Stomach (tissue), 9 donors: ENCODE results near the gene PIKFYVE. TPM values are rescaled to one million over a fixed set of nuclear protein-coding genes. Genes with fewer than 3 reads are reported as not detected.

Experiments used
- DNase-seq, 2 donors: peaks; one replicate each; pipeline versions ENCODE4 v3.0.0 to v3.0.0-alpha.2; 2013 to 2019
- H3K27ac ChIP-seq, 5 donors: fragments of 200-600 bp in 4 of 5; sonication (generic) in 4 of 5; one replicate each; pipeline ENCODE4 v1.5.1; 2013 to 2019; ENCODE audit warnings: mild to moderate bottlenecking in 1 of 5, moderate library complexity in 1 of 5
- H3K27me3 ChIP-seq, 3 donors: fragments of 200-600 bp; sonication (generic); one replicate each; pipeline ENCODE4 v1.5.1; 2017 to 2019; ENCODE audit warnings: mixed run types in 1 of 3
- H3K36me3 ChIP-seq, 4 donors: fragments of 200-600 bp; sonication (generic); 1 replicate in 3 of 4; 2 replicates in 1 of 4; pipeline ENCODE4 v1.5.1; 2016 to 2019
- H3K4me1 ChIP-seq, 4 donors: fragments of 200-600 bp; sonication (generic); one replicate each; pipeline ENCODE4 v1.5.1; 2016 to 2019
- H3K4me3 ChIP-seq, 4 donors: fragments of 200-600 bp; sonication (generic) in 3 of 4; one replicate each; pipeline ENCODE4 v1.5.1; 2016 to 2019; ENCODE audit warnings: mild to moderate bottlenecking in 1 of 4
- H3K9me3 ChIP-seq, 4 donors: fragments of 200-600 bp; sonication (generic); one replicate each; pipeline ENCODE4 v1.5.1; 2016 to 2019
- CTCF ChIP-seq, 7 experiments: fragments of 450-650 bp in 4 of 7; fragments of 200-600 bp in 3 of 7; sonication (generic) in 3 of 7; IDR thresholded peaks; one replicate each; pipeline ENCODE4 v1.5.1; 2016 to 2019; ENCODE audit warnings: antibody characterized with exemption in 7 of 7, control low read depth in 2 of 7, mild to moderate bottlenecking in 1 of 7
- EP300 ChIP-seq: sonication (generic); formaldehyde crosslinking; IDR thresholded peaks from one replicate; pipeline ENCODE4 v1.6.1; 2017; ENCODE audit warnings: antibody characterized with exemption
- POLR2A ChIP-seq, 4 donors: fragments of 450-650 bp; IDR thresholded peaks; one replicate each; pipeline ENCODE4 v1.6.1; 2016; ENCODE audit warnings: antibody characterized with exemption in 4 of 4, control low read depth in 2 of 4, mild to moderate bottlenecking in 1 of 4, moderate library complexity in 1 of 4
- POLR2AphosphoS5 ChIP-seq, 3 donors: sonication (generic); formaldehyde crosslinking; IDR thresholded peaks; one replicate each; pipeline ENCODE4 v1.6.1; 2016; ENCODE audit warnings: antibody characterized with exemption in 3 of 3
- WGBS, 5 donors: extraction: QIAGEN DNeasy Blood & Tissue Kit in 3 of 5; methylation state at CpG; one replicate each; pipeline versions ENCODE4 v1.1.5 to v1.1.7; 2013 to 2018; 5-methylcytosine and 5-hydroxymethylcytosine counted together
- intact Hi-C: fragments of 100-400 bp; cut with DNase I; formaldehyde crosslinking; loops from one replicate; pipeline ENCODE4 v1.15.1; 2023; ENCODE audit warnings: low total_unique reads
- polyA plus RNA-seq, 3 donors: library from polyadenylated mRNA; stranded (reverse); fragments of 200-250 nt; gene quantifications; one replicate each; pipeline ENCODE4 v1.2.3, GENCODE V29; 2013
- total RNA-seq, 5 donors: library from RNA; depleted of rRNA; stranded (reverse); fragments of >200 nt; gene quantifications; one replicate each; pipeline versions ENCODE4 v1.1.0 to v1.2.3, GENCODE V29; 2014 to 2016
- donor health status: healthy with polysubstance abuse.
- donor health status: Bipolar disorder and iron deficiency.
- donor health status: healthy.

PIKFYVE gene
- total and polyA plus RNA-seq, 8 donors, result 3.0 to 42.8 (median 20.3) TPM

DNA sequence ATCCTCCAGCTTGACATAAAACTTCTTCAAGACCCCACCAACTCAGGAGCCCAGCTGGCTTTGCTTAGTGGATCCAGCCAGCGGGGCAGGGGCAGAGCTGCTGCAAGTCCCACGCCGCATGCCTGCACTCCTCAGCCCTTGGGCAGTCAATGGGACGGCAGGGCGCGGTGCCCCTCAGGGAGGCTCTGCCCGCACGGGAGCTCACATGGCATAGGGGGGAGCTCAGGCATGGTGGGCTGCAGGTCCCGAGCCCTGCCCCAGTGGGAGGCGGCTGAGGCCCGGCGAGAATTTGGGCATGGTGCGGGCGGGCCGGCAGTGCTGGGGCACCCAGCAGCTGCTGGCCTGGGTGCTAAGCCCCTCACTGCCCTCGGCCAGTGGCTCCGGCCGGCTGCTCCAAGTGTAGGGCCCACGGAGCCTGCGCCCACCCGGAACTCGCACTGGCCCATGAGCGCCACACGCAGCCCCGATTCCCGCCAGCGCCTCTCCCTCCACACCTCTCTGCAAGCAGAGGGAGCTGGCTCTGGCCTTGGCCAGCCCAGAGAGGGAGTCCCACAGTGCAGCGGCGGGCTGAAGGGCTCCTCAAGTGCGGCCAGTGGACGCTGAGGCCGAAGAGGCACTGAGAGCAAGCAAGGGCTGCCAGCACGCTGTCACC lies 38.3 kb upstream of the PIKFYVE start:
- Histone ChIP-seq H3K4me1 (no peaks in the 10 kb centered on the region), H3K4me3 (no peak overlapping the region), H3K36me3 (no peaks in the 10 kb centered on the region), H3K9me3 (peaks cover 0 to 10% (median 3%) of the 10 kb centered on the region in 4 donors), H3K27me3 (no peaks in the 10 kb centered on the region), H3K27ac (no peak overlapping the region)
- DNase-seq, result no peak
- no peak for TF ChIP-seq EP300
- no peak for TF ChIP-seq POLR2A (IDR thresholded peaks at IDR 0.05)
- TF ChIP-seq CTCF (IDR thresholded peaks at IDR 0.05), result no peak
- 90 to 97% (median 96%) methylated on average over 7 to 33 of the region's 33 CpGs for WGBS, 5 donors
- intact Hi-C loops, result no loop called here

DNA sequence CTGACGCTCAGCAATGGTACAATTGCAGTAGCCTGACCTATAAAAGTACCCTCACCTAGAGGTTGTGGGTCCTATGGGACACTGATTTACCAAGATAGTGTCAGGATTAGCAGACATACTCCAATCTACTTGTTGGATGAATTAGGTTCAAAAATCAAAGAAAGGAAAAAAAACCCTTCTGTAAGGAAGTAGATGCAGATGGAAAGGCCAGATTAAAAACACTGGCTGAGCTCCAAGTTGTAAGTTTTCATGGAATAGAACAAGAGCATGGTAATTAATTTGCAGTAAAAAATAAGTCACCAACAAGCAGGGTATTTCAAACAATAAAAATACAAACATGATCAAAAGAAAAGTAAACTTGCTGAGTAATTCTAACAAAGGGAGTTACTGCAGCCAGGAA lies 37.6 kb upstream of the PIKFYVE start:
- Histone ChIP-seq H3K4me3 (no peak overlapping the region), H3K4me1 (no peaks in the 10 kb centered on the region), H3K9me3 (peaks cover 0 to 10% (median 3%) of the 10 kb centered on the region in 4 donors), H3K27ac (no peak overlapping the region), H3K36me3 (no peaks in the 10 kb centered on the region), H3K27me3 (no peaks in the 10 kb centered on the region)
- intact Hi-C loops, result no loop called here
- 31 to 76% (median 71%) methylated on average over 1 of the region's 1 CpG for WGBS, 5 donors
- TF ChIP-seq EP300 (no peak), CTCF (IDR thresholded peaks at IDR 0.05) (no peak), POLR2A (IDR thresholded peaks at IDR 0.05) (no peak), POLR2AphosphoS5 (IDR thresholded peaks at IDR 0.05) (no peak)
- no peak for DNase-seq

DNA sequence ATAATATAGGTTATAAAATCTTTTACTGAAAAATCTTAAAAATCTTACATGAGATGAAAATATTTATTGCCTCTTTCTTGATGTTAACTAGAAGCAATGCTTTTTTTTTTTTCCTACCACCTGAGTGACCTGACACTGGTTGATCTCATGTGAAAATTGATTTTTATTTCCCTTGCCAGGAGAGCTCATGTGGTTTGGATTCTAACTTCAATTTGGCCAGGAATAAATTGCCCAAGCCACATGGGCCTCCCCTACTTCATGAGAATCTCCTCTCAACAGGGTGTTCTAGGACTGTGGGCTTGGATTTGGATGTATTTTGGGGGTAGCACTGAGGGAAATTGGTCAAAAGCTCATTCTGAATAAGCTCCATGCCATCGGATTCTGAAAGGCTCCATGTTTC lies 31.3 kb upstream of the PIKFYVE start:
- TF ChIP-seq EP300 (no peak), POLR2A (IDR thresholded peaks at IDR 0.05) (no peak), POLR2AphosphoS5 (IDR thresholded peaks at IDR 0.05) (no peak), CTCF (IDR thresholded peaks at IDR 0.05) (no peak)
- WGBS, 5 donors, result 92 to 95% (median 94%) methylated on average over 1 of the region's 1 CpG

DNA sequence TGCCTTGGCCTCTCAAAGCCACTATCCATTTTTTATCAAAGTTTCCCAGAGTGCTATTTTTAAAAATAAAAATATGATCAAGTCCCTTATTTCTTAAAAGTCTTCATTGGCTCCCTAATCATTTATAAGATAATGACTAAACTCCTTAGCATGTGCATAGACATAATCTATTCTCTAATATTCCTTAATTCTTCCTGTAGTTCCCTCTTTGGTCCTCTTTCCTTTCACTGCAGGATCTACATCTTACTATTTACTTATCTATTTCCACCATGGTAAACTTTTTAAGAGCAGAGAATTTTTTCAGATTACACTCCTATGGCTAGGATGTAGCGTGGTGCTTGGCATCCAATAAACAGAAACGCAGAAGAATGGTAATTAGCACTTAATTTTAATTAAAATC lies 30.2 kb upstream of the PIKFYVE start:
- intact Hi-C loops, result no loop called here
- TF ChIP-seq POLR2A (IDR thresholded peaks at IDR 0.05) (no peak), POLR2AphosphoS5 (IDR thresholded peaks at IDR 0.05) (no peak), CTCF (IDR thresholded peaks at IDR 0.05) (no peak), EP300 (no peak)
- no peaks in the 10 kb centered on the region for H3K27me3 ChIP-seq
- WGBS, 5 donors, result 72 to 98% (median 97%) methylated on average over 2 of the region's 2 CpGs
- H3K27ac ChIP-seq, result no peak overlapping the region
- peaks cover 0 to 10% (median 3%) of the 10 kb centered on the region in 4 donors for H3K9me3 ChIP-seq
- no peaks in the 10 kb centered on the region for H3K4me1 ChIP-seq
- H3K36me3 ChIP-seq, result peaks cover 11 to 60% (median 58%) of the 10 kb centered on the region in 4 donors
- H3K4me3 ChIP-seq, result no peak overlapping the region
- no peak for DNase-seq

More for the DNA sequence above, 31.3 kb upstream of the PIKFYVE start:
- no peaks in the 10 kb centered on the region for H3K27me3 ChIP-seq
- H3K27ac ChIP-seq, result no peak overlapping the region
- H3K36me3 ChIP-seq, result peaks cover 8 to 49% (median 47%) of the 10 kb centered on the region in 4 donors
- DNase-seq, result no peak
- H3K9me3 ChIP-seq, result peaks cover 0 to 10% (median 3%) of the 10 kb centered on the region in 4 donors
- intact Hi-C loops, result no loop called here
- H3K4me3 ChIP-seq, result no peak overlapping the region
- no peaks in the 10 kb centered on the region for H3K4me1 ChIP-seq
